ENCODE results near the gene XDH.

Gene XDH

GRCh38 chr2:31401580-31401979 lies 13.0 kb downstream of the XDH start:
- no peak for DNase-seq

GRCh38 chr2:31398881-31399280 lies 15.7 kb downstream of the XDH start:
- no peak for DNase-seq

- DNase-seq: no peak
Measured at GRCh38 chr2:31397094-31397493, 17.4 kb downstream of the XDH start.

- DNase-seq: no peak
Measured at GRCh38 chr2:31390324-31390723, 24.2 kb downstream of the XDH start.

GRCh38 chr2:31388736-31389135 lies 25.8 kb downstream of the XDH start:
- no peak for DNase-seq

GRCh38 chr2:31387850-31388249 lies 26.7 kb downstream of the XDH start:
- no peak for DNase-seq

- DNase-seq: no peak
Measured at GRCh38 chr2:31386648-31387047, 27.9 kb downstream of the XDH start.

- DNase-seq: no peak
Measured at GRCh38 chr2:31386172-31386571, 28.4 kb downstream of the XDH start.

- DNase-seq: no peak
Measured at GRCh38 chr2:31384771-31385276, 29.7 kb downstream of the XDH start.

- no peak for DNase-seq
Measured at GRCh38 chr2:31384351-31384750, 30.2 kb downstream of the XDH start.

GRCh38 chr2:31383471-31384153 lies 30.9 kb downstream of the XDH start:
- no peak for DNase-seq

- no peak for DNase-seq
Measured at GRCh38 chr2:31382452-31383120, 32.0 kb downstream of the XDH start.

- DNase-seq: no peak
Measured at GRCh38 chr2:31381601-31382000, 32.9 kb downstream of the XDH start.

- DNase-seq: no peak
Measured at GRCh38 chr2:31380243-31380642, 34.3 kb downstream of the XDH start.

- no peak for DNase-seq
Measured at GRCh38 chr2:31379747-31380146, 34.8 kb downstream of the XDH start.

GRCh38 chr2:31378791-31379501 lies 35.6 kb downstream of the XDH start:
- no peak for DNase-seq

GRCh38 chr2:31378389-31378788 lies 36.2 kb downstream of the XDH start:
- no peak for DNase-seq

- no peak for DNase-seq
Measured at GRCh38 chr2:31373127-31373526, 41.4 kb downstream of the XDH start.

GRCh38 chr2:31372097-31372496 lies 42.4 kb downstream of the XDH start:
- DNase-seq: no peak

GRCh38 chr2:31371691-31372090 lies 42.9 kb downstream of the XDH start:
- DNase-seq: no peak

- DNase-seq: no peak
Measured at GRCh38 chr2:31366733-31367132, 47.8 kb downstream of the XDH start.

GRCh38 chr2:31365834-31366505 lies 48.6 kb downstream of the XDH start:
- DNase-seq: no peak

- DNase-seq: no peak
Measured at GRCh38 chr2:31365348-31365747, 49.2 kb downstream of the XDH start.
